ENCODE results near the gene ENTR1.

- TF ChIP-seq CTCF (IDR thresholded peaks at IDR 0.05; ENCODE audit: low read length) (no peak), EZH2 (optimal IDR thresholded peaks at IDR 0.05; ENCODE audit: low read depth, low read length) (no peak)
Observed at GRCh38 chr9:136397643-136398042, 12.8 kb downstream of the ENTR1 start.
